MM.1S (cell line): Measurements from ENCODE around the gene IL19.

Experiments
- EZH2phosphoT487 ChIP-seq: fragments of 300-600 bp; sonication (generic); IDR thresholded peaks from 2 replicates; pipeline ENCODE4 v1.6.1; 2018; ENCODE audit warnings: antibody characterized with exemption, low read length
- TF ChIP-seq, protein P1 (sequence below): fragments of 300-600 bp; sonication (generic); IDR thresholded peaks from 2 replicates; pipeline ENCODE4 v1.5.1; 2016; ENCODE audit warnings: antibody characterized with exemption, low read length, mixed read lengths

DNA sequence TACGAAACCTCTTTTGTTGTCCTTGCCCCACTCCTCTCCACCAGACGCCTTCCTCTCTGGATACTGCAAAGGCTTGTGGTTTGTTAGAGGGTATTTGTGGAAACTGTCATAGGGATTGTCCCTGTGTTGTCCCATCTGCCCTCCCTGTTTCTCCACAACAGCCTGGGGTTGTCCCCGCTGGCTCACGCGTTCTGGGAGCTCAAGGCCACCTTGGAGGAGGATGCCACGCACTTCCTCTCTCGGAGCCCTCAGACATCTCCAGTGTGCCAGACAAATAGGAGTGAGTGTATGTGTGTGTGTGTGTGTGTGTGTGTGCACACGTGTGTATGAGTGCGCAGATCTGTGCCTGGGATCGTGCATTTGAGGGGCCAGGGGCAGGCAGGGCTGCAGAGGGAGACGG is 37.6 kb upstream of the IL19 start:
- TF ChIP-seq, protein P1, sequence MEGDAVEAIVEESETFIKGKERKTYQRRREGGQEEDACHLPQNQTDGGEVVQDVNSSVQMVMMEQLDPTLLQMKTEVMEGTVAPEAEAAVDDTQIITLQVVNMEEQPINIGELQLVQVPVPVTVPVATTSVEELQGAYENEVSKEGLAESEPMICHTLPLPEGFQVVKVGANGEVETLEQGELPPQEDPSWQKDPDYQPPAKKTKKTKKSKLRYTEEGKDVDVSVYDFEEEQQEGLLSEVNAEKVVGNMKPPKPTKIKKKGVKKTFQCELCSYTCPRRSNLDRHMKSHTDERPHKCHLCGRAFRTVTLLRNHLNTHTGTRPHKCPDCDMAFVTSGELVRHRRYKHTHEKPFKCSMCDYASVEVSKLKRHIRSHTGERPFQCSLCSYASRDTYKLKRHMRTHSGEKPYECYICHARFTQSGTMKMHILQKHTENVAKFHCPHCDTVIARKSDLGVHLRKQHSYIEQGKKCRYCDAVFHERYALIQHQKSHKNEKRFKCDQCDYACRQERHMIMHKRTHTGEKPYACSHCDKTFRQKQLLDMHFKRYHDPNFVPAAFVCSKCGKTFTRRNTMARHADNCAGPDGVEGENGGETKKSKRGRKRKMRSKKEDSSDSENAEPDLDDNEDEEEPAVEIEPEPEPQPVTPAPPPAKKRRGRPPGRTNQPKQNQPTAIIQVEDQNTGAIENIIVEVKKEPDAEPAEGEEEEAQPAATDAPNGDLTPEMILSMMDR: no peak
- TF ChIP-seq EZH2phosphoT487: no peak
